ENCODE results near the gene RIMKLA.

Gene RIMKLA

DNA sequence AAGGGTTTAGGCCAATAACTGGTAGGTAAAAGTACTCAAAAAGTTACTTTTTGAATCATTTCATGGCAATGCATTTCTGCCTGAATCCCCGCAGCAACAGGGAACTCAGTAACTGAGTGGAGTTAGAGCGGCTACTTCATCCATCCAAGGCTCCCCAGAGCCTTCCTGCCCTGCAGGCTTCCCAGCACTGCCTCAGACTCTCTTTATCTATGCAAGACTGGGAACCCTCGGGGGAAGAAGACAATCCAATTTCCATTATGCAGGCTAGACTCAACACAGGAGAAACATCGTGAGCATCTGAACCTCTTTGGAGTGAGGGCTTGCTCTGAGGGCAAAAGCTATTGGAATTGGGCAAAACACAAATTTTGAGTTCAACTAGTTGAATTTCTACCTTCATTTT is 52.1 kb downstream of the RIMKLA start:
- TF ChIP-seq, protein P1, sequence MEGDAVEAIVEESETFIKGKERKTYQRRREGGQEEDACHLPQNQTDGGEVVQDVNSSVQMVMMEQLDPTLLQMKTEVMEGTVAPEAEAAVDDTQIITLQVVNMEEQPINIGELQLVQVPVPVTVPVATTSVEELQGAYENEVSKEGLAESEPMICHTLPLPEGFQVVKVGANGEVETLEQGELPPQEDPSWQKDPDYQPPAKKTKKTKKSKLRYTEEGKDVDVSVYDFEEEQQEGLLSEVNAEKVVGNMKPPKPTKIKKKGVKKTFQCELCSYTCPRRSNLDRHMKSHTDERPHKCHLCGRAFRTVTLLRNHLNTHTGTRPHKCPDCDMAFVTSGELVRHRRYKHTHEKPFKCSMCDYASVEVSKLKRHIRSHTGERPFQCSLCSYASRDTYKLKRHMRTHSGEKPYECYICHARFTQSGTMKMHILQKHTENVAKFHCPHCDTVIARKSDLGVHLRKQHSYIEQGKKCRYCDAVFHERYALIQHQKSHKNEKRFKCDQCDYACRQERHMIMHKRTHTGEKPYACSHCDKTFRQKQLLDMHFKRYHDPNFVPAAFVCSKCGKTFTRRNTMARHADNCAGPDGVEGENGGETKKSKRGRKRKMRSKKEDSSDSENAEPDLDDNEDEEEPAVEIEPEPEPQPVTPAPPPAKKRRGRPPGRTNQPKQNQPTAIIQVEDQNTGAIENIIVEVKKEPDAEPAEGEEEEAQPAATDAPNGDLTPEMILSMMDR (IDR thresholded peaks at IDR 0.05; ENCODE audit: insufficient read depth, low read length, poor library complexity, severe bottlenecking): no peak
- DNase-seq (ENCODE audit: extremely low read depth, insufficient read length): no peak
- H3K27me3 ChIP-seq (replicated peaks; ENCODE audit: control insufficient read depth, insufficient read depth, low read length): no peaks in the 10 kb centered on the region
- H3K4me3 ChIP-seq (replicated peaks; ENCODE audit: low read depth, low read length): no peak overlapping the region
- H3K36me3 ChIP-seq (ENCODE audit: control insufficient read depth, insufficient read depth, low read length): no peaks in the 10 kb centered on the region

- TF ChIP-seq, protein P1 (IDR thresholded peaks at IDR 0.05; ENCODE audit: insufficient read depth, low read length, poor library complexity, severe bottlenecking): no peak
- no peaks in the 10 kb centered on the region for H3K36me3 ChIP-seq (ENCODE audit: control insufficient read depth, insufficient read depth, low read length)
- no peak overlapping the region for H3K4me3 ChIP-seq (replicated peaks; ENCODE audit: low read depth, low read length)
- DNase-seq (ENCODE audit: extremely low read depth, insufficient read length): no peak
- no peaks in the 10 kb centered on the region for H3K27me3 ChIP-seq (replicated peaks; ENCODE audit: control insufficient read depth, insufficient read depth, low read length)
These were observed 52.8 kb downstream of the RIMKLA start for GRCh38 chr1:42433369-42433768.

- Histone ChIP-seq H3K36me3 (ENCODE audit: control insufficient read depth, insufficient read depth, low read length) (no peaks in the 10 kb centered on the region), H3K4me3 (replicated peaks; ENCODE audit: low read depth, low read length) (no peak overlapping the region), H3K27me3 (replicated peaks; ENCODE audit: control insufficient read depth, insufficient read depth, low read length) (no peaks in the 10 kb centered on the region)
- no peak for DNase-seq (ENCODE audit: extremely low read depth, insufficient read length)
- TF ChIP-seq, protein P1 (IDR thresholded peaks at IDR 0.05; ENCODE audit: insufficient read depth, low read length, poor library complexity, severe bottlenecking): no peak
These were observed 53.7 kb downstream of the RIMKLA start for GRCh38 chr1:42434340-42434739.

DNA sequence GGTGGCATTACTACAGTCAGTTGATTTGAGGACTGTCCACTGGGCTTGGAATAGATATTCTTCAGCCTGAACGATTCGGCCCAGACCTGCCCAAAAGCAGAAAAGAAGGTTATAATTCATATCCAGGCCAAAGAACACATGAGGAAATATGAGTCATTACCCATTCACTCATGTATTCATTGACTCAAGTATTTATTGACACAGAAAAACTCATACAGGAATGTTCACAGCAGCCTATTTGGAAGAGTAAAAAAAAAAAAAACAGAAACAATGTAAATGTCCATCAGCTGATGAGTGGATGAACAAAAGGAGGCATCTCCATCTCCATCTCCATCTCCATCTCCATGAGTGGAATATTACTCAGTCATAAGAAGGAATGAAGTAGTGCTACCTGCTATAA is 59.3 kb downstream of the RIMKLA start:
- Histone ChIP-seq H3K4me3 (replicated peaks; ENCODE audit: low read depth, low read length) (no peak overlapping the region), H3K36me3 (ENCODE audit: control insufficient read depth, insufficient read depth, low read length) (no peaks in the 10 kb centered on the region), H3K27me3 (replicated peaks; ENCODE audit: control insufficient read depth, insufficient read depth, low read length) (no peaks in the 10 kb centered on the region)
- TF ChIP-seq, protein P1 (IDR thresholded peaks at IDR 0.05; ENCODE audit: insufficient read depth, low read length, poor library complexity, severe bottlenecking): no peak
- no peak for DNase-seq (ENCODE audit: extremely low read depth, insufficient read length)

- no peaks in the 10 kb centered on the region for H3K27me3 ChIP-seq (replicated peaks; ENCODE audit: control insufficient read depth, insufficient read depth, low read length)
- DNase-seq (ENCODE audit: extremely low read depth, insufficient read length): no peak
- H3K4me3 ChIP-seq (replicated peaks; ENCODE audit: low read depth, low read length): no peak overlapping the region
These were observed 62.1 kb downstream of the RIMKLA start for GRCh38 chr1:42442662-42443061.

More at GRCh38 chr1:42442662-42443061, 62.1 kb downstream of the RIMKLA start:
- TF ChIP-seq, protein P1 (IDR thresholded peaks at IDR 0.05; ENCODE audit: insufficient read depth, low read length, poor library complexity, severe bottlenecking): no peak
- no peaks in the 10 kb centered on the region for H3K36me3 ChIP-seq (ENCODE audit: control insufficient read depth, insufficient read depth, low read length)

All from GM06990 (cell line).